ENCODE data around the gene NANOS3. TPM values are rescaled to one million over a fixed set of nuclear protein-coding genes. Genes with fewer than 3 reads are reported as not detected.
A peak's percentile ranks its signal among the peaks of the same experiment; 100 is the strongest.

NANOS3 gene
- total and polyA plus RNA-seq, 9 of the 15 experiments (the other 6 are each of a cell fraction or from before 2014, with no cell fraction given): not detected

DNA sequence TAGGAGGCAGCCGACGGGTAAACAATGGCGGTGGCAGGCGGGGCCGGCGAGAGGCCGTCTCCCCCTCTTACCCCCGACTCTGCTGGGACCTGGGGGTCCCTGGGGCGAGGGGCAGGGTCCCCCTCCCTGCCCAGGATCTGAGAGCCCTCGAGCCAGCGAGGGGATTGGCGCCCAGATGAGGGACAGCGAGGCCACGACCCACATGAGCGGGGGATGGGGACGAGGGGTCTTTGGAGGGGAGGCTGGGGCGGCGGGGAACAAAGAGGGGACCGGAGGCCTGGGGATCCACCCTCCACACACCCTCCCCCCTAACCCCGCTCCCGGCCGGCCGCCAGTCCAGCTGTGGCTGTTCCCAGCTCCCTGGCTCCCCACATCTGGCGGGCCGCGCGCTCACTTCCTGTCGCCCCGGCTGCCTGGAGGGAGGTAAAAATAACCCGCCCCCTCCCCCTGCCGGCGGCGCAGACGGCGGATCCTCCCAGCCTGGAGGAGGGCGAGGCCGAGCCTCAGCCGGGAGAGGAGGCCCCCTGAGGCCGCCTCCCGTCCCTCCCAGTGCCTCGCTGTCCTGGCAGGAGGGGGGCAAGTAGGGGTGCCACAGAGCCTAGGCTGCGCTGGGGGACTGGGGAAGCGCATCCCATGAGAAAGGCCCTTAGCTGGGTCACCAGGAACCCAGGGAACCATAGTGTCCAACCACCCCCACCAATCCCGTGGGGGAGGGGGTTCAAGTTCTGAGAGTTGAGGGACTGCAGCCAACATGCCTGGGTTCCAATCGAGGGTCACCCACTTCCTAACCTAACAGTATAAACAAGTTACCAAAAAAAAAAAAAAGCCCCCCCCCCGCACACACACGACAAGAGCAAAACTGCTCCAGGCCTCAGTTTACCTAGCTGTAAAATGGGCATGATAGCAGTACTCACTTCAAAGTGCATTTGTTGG, 29.3 kb upstream of the NANOS3 start (continued):
- TF ChIP-seq, protein P1, sequence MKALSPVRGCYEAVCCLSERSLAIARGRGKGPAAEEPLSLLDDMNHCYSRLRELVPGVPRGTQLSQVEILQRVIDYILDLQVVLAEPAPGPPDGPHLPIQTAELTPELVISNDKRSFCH (CRISPR knock-in tag; IDR thresholded peaks at IDR 0.05): no peak
- TF ChIP-seq, protein P1 (tag; IDR thresholded peaks at IDR 0.05): peak; percentile 54; the same call in 1 of the 2 replicates
- peak; percentile 84 for TF ChIP-seq ZNF263 (CRISPR knock-in tag; IDR thresholded peaks at IDR 0.05; ENCODE audit: borderline replicate concordance)
- TF ChIP-seq HDGF (IDR thresholded peaks at IDR 0.05): peak; percentile 93
- peak; percentile 44; the same call in 1 of the 2 replicates for TF ChIP-seq OTX1 (CRISPR knock-in tag; IDR thresholded peaks at IDR 0.05)
- TF ChIP-seq TAF1 (IDR thresholded peaks at IDR 0.05; ENCODE audit: control insufficient read depth, extremely low read depth, insufficient read depth, low read length, severe bottlenecking): peak; percentile 86
- TF ChIP-seq, protein P2, sequence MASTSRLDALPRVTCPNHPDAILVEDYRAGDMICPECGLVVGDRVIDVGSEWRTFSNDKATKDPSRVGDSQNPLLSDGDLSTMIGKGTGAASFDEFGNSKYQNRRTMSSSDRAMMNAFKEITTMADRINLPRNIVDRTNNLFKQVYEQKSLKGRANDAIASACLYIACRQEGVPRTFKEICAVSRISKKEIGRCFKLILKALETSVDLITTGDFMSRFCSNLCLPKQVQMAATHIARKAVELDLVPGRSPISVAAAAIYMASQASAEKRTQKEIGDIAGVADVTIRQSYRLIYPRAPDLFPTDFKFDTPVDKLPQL (IDR thresholded peaks at IDR 0.05; ENCODE audit: extremely low read depth, insufficient read length): no peak
- TF ChIP-seq, protein P3, sequence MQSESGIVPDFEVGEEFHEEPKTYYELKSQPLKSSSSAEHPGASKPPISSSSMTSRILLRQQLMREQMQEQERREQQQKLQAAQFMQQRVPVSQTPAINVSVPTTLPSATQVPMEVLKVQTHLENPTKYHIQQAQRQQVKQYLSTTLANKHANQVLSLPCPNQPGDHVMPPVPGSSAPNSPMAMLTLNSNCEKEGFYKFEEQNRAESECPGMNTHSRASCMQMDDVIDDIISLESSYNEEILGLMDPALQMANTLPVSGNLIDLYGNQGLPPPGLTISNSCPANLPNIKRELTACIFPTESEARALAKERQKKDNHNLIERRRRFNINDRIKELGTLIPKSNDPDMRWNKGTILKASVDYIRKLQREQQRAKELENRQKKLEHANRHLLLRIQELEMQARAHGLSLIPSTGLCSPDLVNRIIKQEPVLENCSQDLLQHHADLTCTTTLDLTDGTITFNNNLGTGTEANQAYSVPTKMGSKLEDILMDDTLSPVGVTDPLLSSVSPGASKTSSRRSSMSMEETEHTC (IDR thresholded peaks at IDR 0.05): no peak
- TF ChIP-seq SLC30A9 (CRISPR knock-in tag; IDR thresholded peaks at IDR 0.05): no peak
- peak; percentile 88 for TF ChIP-seq ZNF24 (IDR thresholded peaks at IDR 0.05)
- TF ChIP-seq POLR3G (IDR thresholded peaks at IDR 0.05; ENCODE audit: extremely low read depth, insufficient read length, insufficient replicate concordance): no peak
- TF ChIP-seq SRSF1 (IDR thresholded peaks at IDR 0.05; ENCODE audit: low read depth, low read length): no peak
- peak; percentile 89 for TF ChIP-seq HNRNPL (IDR thresholded peaks at IDR 0.05; ENCODE audit: low read depth, low read length)
- TF ChIP-seq CXXC5 (CRISPR knock-in tag; IDR thresholded peaks at IDR 0.05): peak; percentile 84
- TF ChIP-seq NCOA4 (IDR thresholded peaks at IDR 0.05; ENCODE audit: partially characterized antibody): peak; percentile 83
- TF ChIP-seq, protein P4, sequence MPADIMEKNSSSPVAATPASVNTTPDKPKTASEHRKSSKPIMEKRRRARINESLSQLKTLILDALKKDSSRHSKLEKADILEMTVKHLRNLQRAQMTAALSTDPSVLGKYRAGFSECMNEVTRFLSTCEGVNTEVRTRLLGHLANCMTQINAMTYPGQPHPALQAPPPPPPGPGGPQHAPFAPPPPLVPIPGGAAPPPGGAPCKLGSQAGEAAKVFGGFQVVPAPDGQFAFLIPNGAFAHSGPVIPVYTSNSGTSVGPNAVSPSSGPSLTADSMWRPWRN (IDR thresholded peaks at IDR 0.05; ENCODE audit: low read depth): 0 out of 2 replicates have a peak, but pooled peaks have one; percentile 24
- peak; percentile 63 for TF ChIP-seq LEF1 (IDR thresholded peaks at IDR 0.05)
- peak; percentile 87 for TF ChIP-seq SUPT5H (IDR thresholded peaks at IDR 0.05)
- TF ChIP-seq LARP7 (IDR thresholded peaks at IDR 0.05): no peak
- TF ChIP-seq, protein P5, sequence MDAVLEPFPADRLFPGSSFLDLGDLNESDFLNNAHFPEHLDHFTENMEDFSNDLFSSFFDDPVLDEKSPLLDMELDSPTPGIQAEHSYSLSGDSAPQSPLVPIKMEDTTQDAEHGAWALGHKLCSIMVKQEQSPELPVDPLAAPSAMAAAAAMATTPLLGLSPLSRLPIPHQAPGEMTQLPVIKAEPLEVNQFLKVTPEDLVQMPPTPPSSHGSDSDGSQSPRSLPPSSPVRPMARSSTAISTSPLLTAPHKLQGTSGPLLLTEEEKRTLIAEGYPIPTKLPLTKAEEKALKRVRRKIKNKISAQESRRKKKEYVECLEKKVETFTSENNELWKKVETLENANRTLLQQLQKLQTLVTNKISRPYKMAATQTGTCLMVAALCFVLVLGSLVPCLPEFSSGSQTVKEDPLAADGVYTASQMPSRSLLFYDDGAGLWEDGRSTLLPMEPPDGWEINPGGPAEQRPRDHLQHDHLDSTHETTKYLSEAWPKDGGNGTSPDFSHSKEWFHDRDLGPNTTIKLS (IDR thresholded peaks at IDR 0.05; ENCODE audit: borderline replicate concordance, low read depth): peak; percentile 55; the same call in 1 of the 2 replicates
- peak; percentile 100 for TF ChIP-seq BCOR (IDR thresholded peaks at IDR 0.05)
- no peak for TF ChIP-seq TBP (optimal IDR thresholded peaks at IDR 0.05; ENCODE audit: low read depth, low read length)
- TF ChIP-seq POLR2A (conservative IDR thresholded peaks at IDR 0.05): peak; percentile 86
